MCF 10A (cell line): ENCODE data around the gene MARVELD2. TPM values are rescaled to one million over a fixed set of nuclear protein-coding genes. Genes with fewer than 3 reads are reported as not detected.
A peak's percentile ranks its signal among the peaks of the same experiment; 100 is the strongest.

Experiments
- BruUV-seq: library from RNA; stranded (reverse); fragments of 400-500 nt; replicated peaks from 2 replicates; lab custom pipeline; 2021; lab: Mats Ljungman, UMichigan
- CTCF ChIA-PET: fragments of 300-600 bp; sonication (Branson Sonifier 250); formaldehyde crosslinking; extraction: SDS; loops from one replicate; lab custom pipeline; 2021; ENCODE audit warnings: antibody characterized with exemption, inconsistent platforms; lab: Yijun Ruan, JAX
- POLR2A ChIA-PET: fragments of 300-600, 350-650 bp; sonication (Branson Sonifier 250); formaldehyde crosslinking; extraction: SDS; loops from one replicate; lab custom pipeline; 2020; ENCODE audit warnings: antibody characterized with exemption, inconsistent platforms; lab: Yijun Ruan, JAX
- DNase-seq: peaks from one replicate; pipeline ENCODE4 v3.0.0-alpha.2; 2018; ENCODE audit not compliant: unreplicated experiment
- H3K27ac Mint-ChIP-seq: one replicate; pipeline ENCODE4 v1.8.0; 2022; ENCODE audit warnings: mild to moderate bottlenecking, low read depth, mixed read lengths; ENCODE audit not compliant: unreplicated experiment
- H3K27me3 Mint-ChIP-seq: one replicate; pipeline ENCODE4 v1.8.0; 2022; ENCODE audit warnings: mixed read lengths; ENCODE audit not compliant: insufficient read depth, unreplicated experiment
- H3K36me3 Mint-ChIP-seq: one replicate; pipeline ENCODE4 v1.8.0; 2022; ENCODE audit warnings: mild to moderate bottlenecking, moderate library complexity, mixed read lengths; ENCODE audit not compliant: insufficient read depth, unreplicated experiment
- H3K4me1 Mint-ChIP-seq: one replicate; pipeline ENCODE4 v1.8.0; 2022; ENCODE audit warnings: mixed read lengths; ENCODE audit not compliant: insufficient read depth, unreplicated experiment
- H3K4me3 Mint-ChIP-seq: one replicate; pipeline ENCODE4 v1.8.0; 2022; ENCODE audit warnings: mild to moderate bottlenecking, moderate library complexity, mixed read lengths; ENCODE audit not compliant: unreplicated experiment
- H3K9me3 Mint-ChIP-seq: one replicate; pipeline ENCODE4 v1.8.0; 2022; ENCODE audit warnings: mixed read lengths; ENCODE audit not compliant: unreplicated experiment
- intact Hi-C: fragments of 100-400 bp; cut with micrococcal nuclease; formaldehyde crosslinking; loops from 2 replicates; pipeline ENCODE4 v1.14.1; 2022
- total RNA-seq: library from RNA; stranded (reverse); gene quantifications from 2 replicates; pipeline ENCODE4 v1.2.3, GENCODE V29; 2022
- TF ChIP-seq, protein P1 (sequence below): fragments of 200-600 bp; IDR thresholded peaks from one replicate; pipeline ENCODE4 v1.8.0; 2022; ENCODE audit warnings: antibody characterized with exemption, mild to moderate bottlenecking; ENCODE audit not compliant: unreplicated experiment

MARVELD2 gene
- total RNA-seq, 1 experiment from 2014 or later = 19.4 TPM

DNA sequence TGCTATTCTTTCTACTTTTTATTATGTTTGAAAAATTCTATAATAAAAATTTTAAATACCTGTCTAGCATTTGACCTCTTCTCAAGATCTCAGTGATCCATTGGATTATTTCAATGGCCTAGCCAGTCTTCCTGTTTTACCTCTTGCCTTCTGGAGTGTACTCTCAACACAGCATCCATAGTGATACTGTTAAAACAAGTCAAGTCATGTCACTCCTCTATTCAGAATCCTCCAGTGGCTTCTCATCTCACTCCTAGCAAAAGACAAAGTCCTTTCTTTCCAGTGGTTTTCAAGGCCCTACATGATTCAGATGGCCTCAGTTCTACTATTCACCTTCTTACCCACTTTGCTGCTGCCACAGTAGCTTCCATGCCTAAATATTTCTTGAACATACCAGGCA is 1.8 kb downstream of the MARVELD2 start:
- Mint-ChIP-seq H3K27ac (peak overlapping the region; percentile 90), H3K27me3 (no peaks in the 10 kb centered on the region), H3K4me3 (peak overlapping the region; percentile 87), H3K9me3 (no peaks in the 10 kb centered on the region), H3K36me3 (peaks cover 19% of the 10 kb centered on the region), H3K4me1 (peaks cover 16% of the 10 kb centered on the region)
- TF ChIP-seq, protein P1, sequence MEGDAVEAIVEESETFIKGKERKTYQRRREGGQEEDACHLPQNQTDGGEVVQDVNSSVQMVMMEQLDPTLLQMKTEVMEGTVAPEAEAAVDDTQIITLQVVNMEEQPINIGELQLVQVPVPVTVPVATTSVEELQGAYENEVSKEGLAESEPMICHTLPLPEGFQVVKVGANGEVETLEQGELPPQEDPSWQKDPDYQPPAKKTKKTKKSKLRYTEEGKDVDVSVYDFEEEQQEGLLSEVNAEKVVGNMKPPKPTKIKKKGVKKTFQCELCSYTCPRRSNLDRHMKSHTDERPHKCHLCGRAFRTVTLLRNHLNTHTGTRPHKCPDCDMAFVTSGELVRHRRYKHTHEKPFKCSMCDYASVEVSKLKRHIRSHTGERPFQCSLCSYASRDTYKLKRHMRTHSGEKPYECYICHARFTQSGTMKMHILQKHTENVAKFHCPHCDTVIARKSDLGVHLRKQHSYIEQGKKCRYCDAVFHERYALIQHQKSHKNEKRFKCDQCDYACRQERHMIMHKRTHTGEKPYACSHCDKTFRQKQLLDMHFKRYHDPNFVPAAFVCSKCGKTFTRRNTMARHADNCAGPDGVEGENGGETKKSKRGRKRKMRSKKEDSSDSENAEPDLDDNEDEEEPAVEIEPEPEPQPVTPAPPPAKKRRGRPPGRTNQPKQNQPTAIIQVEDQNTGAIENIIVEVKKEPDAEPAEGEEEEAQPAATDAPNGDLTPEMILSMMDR = no peak
- ChIA-PET POLR2A (interaction anchor here (0.6 to 4.1 kb wide), 7 partner anchors 10 to 102 kb away, joined by 3 to 45 read pairs (median 5); partner anchors contain the start of genes CCDC125 and OCLN), CTCF (interaction anchor here (0.6 to 0.7 kb wide), 2 partner anchors 51 to 80 kb away, joined by 3 to 4 read pairs; no protein-coding TSS in a partner anchor)
- intact Hi-C loops = no loop called here
- BruUV-seq = no TSS peak
- DNase-seq = no peak

DNA sequence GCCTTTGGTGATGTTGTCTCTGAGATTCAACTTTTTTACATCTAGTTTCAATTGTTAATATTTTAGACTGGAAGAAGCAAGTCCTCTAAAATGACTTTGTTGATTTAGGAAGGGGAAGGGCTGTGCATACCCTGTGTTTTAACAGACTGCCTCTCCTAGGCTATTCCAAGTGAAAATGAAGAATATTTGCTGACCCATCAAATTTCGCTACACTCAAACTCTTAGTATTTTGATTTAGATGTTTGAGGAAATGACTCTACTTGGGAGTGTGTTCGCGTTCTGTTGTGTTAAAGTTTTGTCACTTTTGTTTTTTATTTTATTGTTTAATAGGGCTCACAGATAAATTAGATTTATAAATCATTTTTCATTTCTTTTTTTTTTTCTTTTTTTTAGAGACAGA is 3.6 kb downstream of the MARVELD2 start:
- Mint-ChIP-seq H3K4me3 (no peak overlapping the region), H3K27me3 (no peaks in the 10 kb centered on the region), H3K4me1 (peaks cover 16% of the 10 kb centered on the region), H3K36me3 (peaks cover 23% of the 10 kb centered on the region), H3K9me3 (no peaks in the 10 kb centered on the region), H3K27ac (no peak overlapping the region)
- intact Hi-C loops = no loop called here
- TF ChIP-seq, protein P1 = no peak
- ChIA-PET CTCF (interaction anchor here (0.8 kb wide), 1 partner anchor 394 kb away, joined by 6 read pairs; no protein-coding TSS in a partner anchor), POLR2A (no interaction called here)
- no peak for DNase-seq
- no TSS peak for BruUV-seq

DNA sequence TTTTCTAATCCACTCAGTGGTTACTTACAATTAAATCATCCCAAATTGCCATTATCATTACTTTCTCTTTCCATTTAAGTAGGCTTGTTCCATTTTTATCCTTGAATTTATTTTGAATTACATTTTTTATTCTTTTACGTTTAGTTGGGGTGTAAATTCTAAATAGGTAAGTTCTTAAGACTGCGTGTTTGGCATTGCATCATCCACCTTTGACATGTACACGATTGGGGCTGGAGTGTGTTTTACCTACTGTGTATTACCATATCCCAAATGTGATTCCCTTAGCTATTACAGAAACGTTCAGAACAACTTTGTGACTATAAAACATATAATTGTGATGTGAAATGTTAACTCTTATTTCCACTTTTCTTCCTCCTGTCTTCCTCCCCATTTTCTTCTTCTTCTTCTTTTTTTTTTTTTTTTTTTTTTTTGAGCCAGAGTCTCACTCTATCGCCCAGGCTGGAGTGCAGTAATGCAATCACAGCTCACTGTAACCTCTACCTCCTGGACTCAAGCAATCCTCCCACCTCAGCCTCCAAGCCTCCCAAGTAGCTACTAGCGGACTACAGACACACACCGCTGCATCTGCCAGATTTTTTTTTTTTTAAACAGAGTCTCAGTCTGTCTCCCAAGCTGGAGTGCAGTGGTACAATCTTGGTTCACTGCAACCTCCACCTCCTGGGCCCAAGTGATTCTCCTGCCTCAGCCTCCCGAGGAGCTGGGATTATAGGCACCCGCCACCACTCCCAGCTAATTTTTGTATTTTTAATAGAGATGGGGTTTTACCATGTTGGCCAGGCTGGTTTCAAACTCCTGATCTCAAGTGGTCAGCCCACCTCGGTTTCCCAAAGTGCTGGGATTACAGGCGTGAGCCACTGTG is 16.7 kb downstream of the MARVELD2 start:
- intact Hi-C loops = no loop called here
- no peak overlapping the region for H3K27ac Mint-ChIP-seq
- no peaks in the 10 kb centered on the region for H3K27me3 Mint-ChIP-seq
- TF ChIP-seq, protein P1 = no peak
- H3K36me3 Mint-ChIP-seq = peaks cover 48% of the 10 kb centered on the region
- DNase-seq = no peak
- POLR2A ChIA-PET = no interaction called here
- no peaks in the 10 kb centered on the region for H3K4me1 Mint-ChIP-seq
- H3K4me3 Mint-ChIP-seq = no peak overlapping the region
- no TSS peak for BruUV-seq
- no peaks in the 10 kb centered on the region for H3K9me3 Mint-ChIP-seq
- CTCF ChIA-PET = no interaction called here
